Measurements from ENCODE around the gene LENG8. TPM values are rescaled to one million over a fixed set of nuclear protein-coding genes. Genes with fewer than 3 reads are reported as not detected.

Gene LENG8
- total RNA-seq, 1 experiment from 2014 or later = 14.4 TPM

DNA sequence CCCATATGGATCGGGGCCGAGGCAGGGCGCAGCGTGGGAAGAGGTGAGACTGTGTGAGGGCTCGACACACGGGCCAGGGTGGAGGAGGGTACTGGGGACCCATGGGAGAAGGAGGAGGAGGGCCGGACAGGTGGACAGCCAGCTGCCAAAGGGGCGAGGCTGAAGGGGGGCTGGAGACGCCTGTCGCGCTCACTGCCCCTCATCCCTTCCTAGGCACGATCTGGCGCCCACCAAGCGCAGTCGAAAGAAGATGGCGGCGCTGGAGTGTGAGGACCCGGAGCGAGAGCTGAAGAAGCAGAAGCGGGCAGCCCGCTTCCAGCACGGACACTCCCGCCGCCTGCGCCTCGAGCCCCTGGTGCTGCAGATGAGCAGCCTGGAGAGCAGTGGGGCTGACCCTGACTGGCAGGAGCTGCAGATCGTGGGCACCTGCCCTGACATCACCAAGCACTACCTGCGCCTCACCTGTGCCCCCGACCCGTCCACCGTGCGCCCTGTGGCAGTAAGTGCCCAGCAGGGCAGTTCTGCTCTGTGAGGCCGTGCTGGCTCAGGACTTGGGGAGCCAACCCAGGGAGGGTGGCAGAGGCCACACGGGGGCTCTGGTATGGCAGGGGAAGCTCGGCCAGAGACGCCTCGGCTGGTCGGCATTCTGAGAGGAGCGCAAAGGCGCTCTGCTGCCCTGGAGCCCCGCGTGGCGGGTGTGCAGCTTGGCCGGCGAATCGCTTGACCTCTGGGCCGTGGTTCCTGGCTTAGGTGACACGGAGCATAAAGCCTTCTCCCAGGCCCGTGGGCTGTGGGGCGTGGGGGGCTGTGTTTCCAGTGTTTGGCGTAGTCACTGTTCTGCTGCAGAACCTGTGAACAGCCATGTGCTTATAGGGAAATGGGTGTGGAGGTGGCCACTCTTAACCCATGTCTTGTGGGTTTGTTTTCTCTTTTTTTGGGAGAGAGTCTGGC is 7.7 kb downstream of the LENG8 start:
- no peaks in the 10 kb centered on the region for H3K9me3 ChIP-seq (replicated peaks)
- H3K4me3 ChIP-seq = no peak overlapping the region
- H3K36me3 ChIP-seq = peaks cover 94% of the 10 kb centered on the region
- H3K27me3 ChIP-seq (replicated peaks) = no peaks in the 10 kb centered on the region
- no peak for DNase-seq (ENCODE audit: low read depth in 1 of 2, low spot score in 2 of 2)
- H3K27ac ChIP-seq = no peak overlapping the region
- peaks cover 2% of the 10 kb centered on the region for H3K4me1 ChIP-seq (replicated peaks)

DNA sequence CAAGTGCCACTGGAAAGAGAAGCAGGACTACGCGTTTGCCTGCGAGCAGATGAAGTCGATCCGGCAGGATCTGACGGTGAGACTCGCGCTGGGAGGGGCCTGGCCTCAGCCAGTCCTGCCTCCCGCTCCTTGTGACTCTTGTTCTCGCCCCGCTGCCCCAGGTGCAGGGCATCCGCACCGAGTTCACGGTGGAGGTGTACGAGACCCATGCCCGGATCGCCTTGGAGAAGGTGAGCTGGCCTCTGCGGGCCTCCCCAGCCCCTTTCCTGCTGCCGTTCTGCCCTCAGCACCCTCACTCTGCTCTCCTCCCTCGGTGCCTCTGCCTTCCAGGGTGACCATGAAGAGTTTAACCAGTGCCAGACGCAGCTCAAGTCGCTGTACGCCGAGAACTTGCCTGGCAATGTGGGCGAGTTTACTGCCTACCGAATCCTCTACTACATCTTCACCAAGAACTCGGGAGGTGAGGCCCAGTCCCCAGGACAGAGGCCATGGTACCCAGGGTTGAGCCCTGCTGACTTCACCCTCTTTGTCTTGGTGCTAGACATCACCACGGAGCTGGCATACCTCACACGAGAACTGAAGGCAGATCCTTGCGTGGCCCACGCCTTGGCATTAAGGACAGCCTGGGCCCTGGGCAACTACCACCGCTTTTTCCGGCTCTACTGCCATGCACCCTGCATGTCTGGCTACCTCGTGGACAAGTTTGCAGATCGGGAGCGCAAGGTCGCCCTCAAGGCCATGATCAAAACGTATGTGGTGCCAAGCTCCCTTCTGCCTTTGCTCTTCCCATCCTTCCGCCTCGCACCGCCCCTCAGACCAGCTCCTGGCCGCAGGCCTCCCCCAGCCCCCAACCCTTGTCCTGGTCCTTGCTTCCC is 9.0 kb downstream of the LENG8 start:
- H3K4me1 ChIP-seq (replicated peaks) = peaks cover 14% of the 10 kb centered on the region
- no peak for DNase-seq (ENCODE audit: low read depth in 1 of 2, low spot score in 2 of 2)
- no peak overlapping the region for H3K4me3 ChIP-seq
- H3K9me3 ChIP-seq (replicated peaks) = no peaks in the 10 kb centered on the region
- H3K27ac ChIP-seq = no peak overlapping the region
- H3K36me3 ChIP-seq = peaks cover 94% of the 10 kb centered on the region
- H3K27me3 ChIP-seq (replicated peaks) = no peaks in the 10 kb centered on the region

DNA sequence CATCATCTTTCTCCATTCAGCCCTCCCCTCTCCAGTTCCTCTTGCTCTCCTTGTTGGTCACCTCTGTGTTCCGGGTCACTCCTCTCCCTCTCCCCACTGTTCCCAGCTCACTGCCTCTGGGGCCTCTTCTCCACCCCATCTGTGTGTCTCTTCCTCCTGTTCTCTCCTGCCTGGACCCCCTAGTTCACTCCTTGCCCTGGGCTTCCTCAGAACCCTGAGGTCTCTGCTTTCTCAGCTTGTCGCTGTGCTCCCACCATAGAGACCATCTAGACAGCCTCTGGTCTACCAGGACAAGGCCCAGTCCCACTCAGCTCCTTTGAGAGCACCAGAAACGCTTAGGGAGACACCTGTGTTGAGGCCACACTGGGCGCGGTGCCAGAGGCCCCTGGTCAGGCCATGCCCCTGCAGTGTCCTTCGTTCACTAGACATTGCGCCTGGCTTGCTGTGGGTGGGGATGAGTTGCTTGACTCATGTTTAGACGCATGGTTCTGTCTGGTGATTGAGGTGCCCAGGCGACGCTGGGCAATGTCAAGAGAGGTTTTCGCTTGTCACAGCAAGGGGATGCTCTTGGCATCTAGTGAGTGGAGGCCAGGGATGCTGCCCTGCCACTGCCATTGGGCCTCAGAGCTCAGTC is 9.8 kb downstream of the LENG8 start:
- no peak overlapping the region for H3K27ac ChIP-seq
- H3K27me3 ChIP-seq (replicated peaks) = no peaks in the 10 kb centered on the region
- 0 out of 2 replicates have a peak, but pooled peaks cover 3% of the 10 kb centered on the region for H3K9me3 ChIP-seq (replicated peaks)
- DNase-seq (ENCODE audit: low read depth in 1 of 2, low spot score in 2 of 2) = no peak
- H3K36me3 ChIP-seq = peaks cover 92% of the 10 kb centered on the region
- H3K4me3 ChIP-seq = no peak overlapping the region
- H3K4me1 ChIP-seq (replicated peaks) = peaks cover 21% of the 10 kb centered on the region

- peaks cover 84% of the 10 kb centered on the region for H3K36me3 ChIP-seq
- H3K27me3 ChIP-seq (replicated peaks) = no peaks in the 10 kb centered on the region
- no peak for DNase-seq (ENCODE audit: low read depth in 1 of 2, low spot score in 2 of 2)
- no peak overlapping the region for H3K27ac ChIP-seq
- H3K9me3 ChIP-seq (replicated peaks) = 0 out of 2 replicates have a peak, but pooled peaks cover 5% of the 10 kb centered on the region
- H3K4me1 ChIP-seq (replicated peaks) = peaks cover 29% of the 10 kb centered on the region
- H3K4me3 ChIP-seq = no peak overlapping the region
These were observed 10.6 kb downstream of the LENG8 start for GRCh38 chr19:54459282-54460229.

DNA sequence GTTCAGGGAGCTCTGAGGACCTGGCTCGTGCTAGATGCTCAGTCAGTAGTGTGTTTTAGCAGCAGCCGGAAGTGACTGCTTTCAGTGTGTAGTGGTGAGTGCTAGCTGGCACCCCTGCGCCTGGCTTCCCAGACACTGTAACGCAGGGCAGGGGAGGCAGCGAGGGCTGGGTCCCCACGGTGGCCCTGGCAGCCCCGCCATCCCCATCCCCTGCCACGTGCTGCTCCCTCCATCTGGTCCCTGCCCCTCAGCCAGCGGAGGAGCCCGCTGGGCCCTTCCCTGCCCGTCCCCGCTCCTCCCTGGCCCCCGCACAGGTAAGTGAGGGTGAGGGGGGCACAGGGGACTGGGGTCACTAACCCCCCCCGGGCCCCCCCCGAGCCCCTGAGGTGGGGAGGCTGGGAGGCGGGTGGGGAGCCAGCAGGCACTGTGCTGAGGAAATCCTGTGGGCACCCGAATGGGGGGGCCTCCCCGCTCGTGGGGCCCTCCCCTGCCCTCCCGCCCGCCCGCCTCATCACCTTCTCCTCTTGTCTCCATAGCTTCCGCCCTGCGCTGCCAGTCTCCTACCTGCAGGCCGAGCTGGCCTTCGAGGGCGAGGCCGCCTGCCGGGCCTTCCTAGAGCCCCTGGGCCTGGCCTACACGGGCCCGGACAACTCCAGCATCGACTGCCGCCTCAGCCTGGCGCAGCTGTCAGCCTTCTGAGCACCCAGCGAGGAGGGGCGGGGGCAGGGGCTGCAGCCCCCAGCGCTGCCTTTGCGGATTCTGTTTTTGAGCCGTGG is 11.4 kb downstream of the LENG8 start:
- peaks cover 75% of the 10 kb centered on the region for H3K36me3 ChIP-seq
- no peak overlapping the region for H3K27ac ChIP-seq
- H3K4me1 ChIP-seq (replicated peaks) = peaks cover 33% of the 10 kb centered on the region
- no peak for DNase-seq (ENCODE audit: low read depth in 1 of 2, low spot score in 2 of 2)
- no peaks in the 10 kb centered on the region for H3K27me3 ChIP-seq (replicated peaks)
- no peak overlapping the region for H3K4me3 ChIP-seq
- H3K9me3 ChIP-seq (replicated peaks) = 0 out of 2 replicates have a peak, but pooled peaks cover 5% of the 10 kb centered on the region

GRCh38 chr19:54461210-54461609 is 12.2 kb downstream of the LENG8 start:
- 0 out of 2 replicates have a peak, but pooled peaks cover 5% of the 10 kb centered on the region for H3K9me3 ChIP-seq (replicated peaks)
- H3K27me3 ChIP-seq (replicated peaks) = no peaks in the 10 kb centered on the region
- H3K4me3 ChIP-seq = no peak overlapping the region
- peaks cover 67% of the 10 kb centered on the region for H3K36me3 ChIP-seq
- H3K4me1 ChIP-seq (replicated peaks) = peaks cover 33% of the 10 kb centered on the region
- DNase-seq (ENCODE audit: low read depth in 1 of 2, low spot score in 2 of 2) = no peak
- no peak overlapping the region for H3K27ac ChIP-seq

DNA sequence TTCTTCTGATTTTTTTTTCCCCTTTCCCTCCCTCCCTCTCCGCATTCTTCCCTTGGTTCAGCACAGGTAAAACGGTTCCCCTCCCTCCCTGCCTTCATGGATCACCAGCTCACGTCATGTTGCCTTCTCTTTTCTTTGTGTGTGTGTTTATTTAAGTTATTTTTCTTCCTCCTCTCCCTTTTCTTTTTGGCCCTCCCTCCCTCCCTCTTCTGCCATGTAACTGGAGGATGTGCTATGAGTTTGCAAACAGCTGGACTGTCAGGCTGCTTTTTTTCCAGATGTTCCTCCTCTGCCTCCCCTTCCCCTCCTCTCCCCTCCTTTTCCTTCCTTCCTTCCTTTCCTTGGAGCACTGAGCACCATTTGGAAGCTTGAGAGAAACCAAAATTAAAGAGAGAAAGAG is 12.6 kb downstream of the LENG8 start:
- H3K27me3 ChIP-seq (replicated peaks) = no peaks in the 10 kb centered on the region

DNA sequence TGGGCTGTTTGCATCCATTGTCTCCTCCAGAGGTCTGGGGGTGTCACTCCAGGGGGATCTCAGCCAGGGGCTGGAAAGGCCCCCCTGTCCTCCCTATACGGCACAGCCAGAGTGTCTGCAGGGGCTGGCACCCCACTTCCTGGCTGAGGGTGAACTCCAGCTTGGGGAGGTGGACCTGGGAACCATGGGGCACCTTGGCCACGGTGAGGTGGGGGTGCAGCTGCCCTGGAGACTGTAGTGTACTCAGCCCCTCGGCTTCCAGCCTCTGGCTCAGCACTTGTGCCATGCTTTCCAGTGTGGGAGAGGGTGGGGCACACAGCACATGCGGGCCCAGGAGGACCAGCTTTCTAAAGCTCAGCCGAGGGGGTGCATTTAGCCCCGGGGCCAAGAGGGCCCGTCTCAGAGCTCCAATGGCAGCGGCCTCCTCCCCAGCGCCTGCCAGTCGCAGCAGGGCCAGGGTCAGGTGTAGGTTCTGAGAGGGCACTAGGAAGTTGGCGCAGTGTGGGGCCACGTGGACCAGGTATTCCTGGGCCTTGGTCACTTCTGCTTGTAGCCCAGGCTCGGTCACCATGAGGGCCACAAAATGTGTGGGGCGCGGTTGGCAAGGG is 13.2 kb downstream of the LENG8 start:
- Histone ChIP-seq H3K36me3 (peaks cover 58% of the 10 kb centered on the region), H3K27me3 (replicated peaks) (no peaks in the 10 kb centered on the region), H3K4me3 (peak overlapping the region; percentile 53), H3K9me3 (replicated peaks) (0 out of 2 replicates have a peak, but pooled peaks cover 5% of the 10 kb centered on the region), H3K27ac (peak overlapping the region; percentile 86; the same call in 1 of the 2 replicates), H3K4me1 (replicated peaks) (peaks cover 33% of the 10 kb centered on the region)
- DNase-seq (ENCODE audit: low read depth in 1 of 2, low spot score in 2 of 2) = no peak

More for the DNA sequence above, 12.6 kb downstream of the LENG8 start:
- H3K36me3 ChIP-seq = peaks cover 63% of the 10 kb centered on the region
- H3K4me1 ChIP-seq (replicated peaks) = peaks cover 33% of the 10 kb centered on the region
- no peak for DNase-seq (ENCODE audit: low read depth in 1 of 2, low spot score in 2 of 2)
- 0 out of 2 replicates have a peak, but pooled peaks cover 5% of the 10 kb centered on the region for H3K9me3 ChIP-seq (replicated peaks)
- H3K4me3 ChIP-seq = no peak overlapping the region
- H3K27ac ChIP-seq = no peak overlapping the region

DNA sequence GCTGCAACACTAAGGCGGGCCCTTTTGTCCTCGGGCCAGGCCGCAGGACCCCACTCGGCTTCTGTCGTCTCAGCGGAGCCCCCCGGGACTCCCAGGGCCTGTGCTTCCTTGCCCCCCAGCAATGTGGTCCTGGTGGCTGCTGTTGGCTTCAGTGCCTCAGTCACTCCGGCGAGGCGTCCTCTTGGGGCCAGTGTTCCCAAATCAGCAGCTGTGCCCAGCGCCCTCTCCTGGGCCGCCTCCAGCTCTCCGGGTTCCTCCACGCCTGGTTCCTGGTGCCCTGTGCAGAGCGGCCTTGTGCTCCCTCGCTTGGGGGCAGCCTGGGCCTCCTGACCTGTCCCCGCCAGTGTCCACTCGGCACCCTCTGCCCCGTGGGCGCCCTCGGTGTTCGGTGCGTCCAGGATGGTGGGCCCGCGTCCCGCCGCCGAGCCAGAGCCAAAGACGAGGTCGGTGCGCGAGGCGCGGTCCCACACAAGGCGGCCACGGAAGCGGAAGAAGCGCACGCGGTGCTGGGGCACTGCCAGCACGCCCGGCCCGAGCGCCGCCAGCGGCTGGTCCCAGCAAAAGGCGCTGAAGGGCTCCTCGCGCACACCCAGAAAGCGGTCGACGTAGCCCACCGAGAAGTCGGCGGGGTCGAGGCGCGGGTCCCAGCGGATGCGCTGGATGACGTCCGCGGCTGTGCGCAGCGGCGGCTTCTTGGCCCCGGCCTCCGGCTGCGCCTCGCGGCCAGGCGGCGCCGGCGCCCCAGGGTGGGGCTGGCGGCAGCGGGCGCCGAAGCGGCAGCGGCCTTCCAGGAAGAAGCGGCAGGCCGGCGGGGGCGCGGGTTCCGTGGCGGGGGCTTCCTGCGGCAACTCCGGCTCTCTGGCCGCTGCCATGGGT is 13.9 kb downstream of the LENG8 start:
- H3K4me1 ChIP-seq (replicated peaks) = peaks cover 33% of the 10 kb centered on the region
- peak overlapping the region; percentile 86 for H3K27ac ChIP-seq
- peak overlapping the region; percentile 53 for H3K4me3 ChIP-seq
- H3K9me3 ChIP-seq (replicated peaks) = 0 out of 2 replicates have a peak, but pooled peaks cover 5% of the 10 kb centered on the region
- peaks cover 50% of the 10 kb centered on the region for H3K36me3 ChIP-seq
- no peaks in the 10 kb centered on the region for H3K27me3 ChIP-seq (replicated peaks)
- peak in 1 of 2 experiments; percentile 78 for DNase-seq (ENCODE audit: low read depth in 1 of 2, low spot score in 2 of 2)

DNA sequence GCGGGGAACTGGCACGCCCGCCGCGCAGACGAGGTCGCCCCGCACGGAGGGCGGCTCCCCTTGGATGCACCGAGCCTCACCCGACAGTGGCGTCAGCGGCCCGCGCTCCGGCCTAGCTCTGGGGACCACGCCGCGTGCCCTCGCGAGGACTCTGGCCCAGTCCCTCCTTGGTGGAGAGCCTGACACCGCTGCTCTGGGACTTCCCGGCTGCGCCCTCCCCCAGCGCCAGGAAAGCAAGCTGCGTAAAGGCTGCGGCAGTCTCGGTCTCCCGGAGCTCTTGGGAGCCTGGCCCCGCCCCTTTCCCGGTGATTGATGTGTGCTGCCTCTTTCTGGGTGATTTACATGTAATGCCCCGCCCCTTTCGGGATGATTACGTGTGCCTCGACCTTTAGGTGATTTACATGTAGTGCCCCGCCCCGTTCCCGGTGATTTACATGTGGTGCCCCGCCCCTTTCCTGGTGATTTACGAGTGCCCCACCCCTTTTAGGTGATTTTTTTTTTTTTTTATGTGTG is 14.6 kb downstream of the LENG8 start, which contains the start of gene LENG9:
Gene LENG9, minus strand, starts transcription at position 248 of the 513 bp plus-strand sequence. CDS start 252 bp downstream, outside the sequence.
- peak within 1 kb of the TSS; percentile 53 for H3K4me3 ChIP-seq
- DNase-seq (ENCODE audit: low read depth in 1 of 2, low spot score in 2 of 2) = peak; percentile 96 to 98
- H3K27me3 ChIP-seq (replicated peaks) = no peaks in the 10 kb centered on the region
- peaks cover 43% of the 10 kb centered on the region for H3K36me3 ChIP-seq
- H3K4me1 ChIP-seq (replicated peaks) = peaks cover 33% of the 10 kb centered on the region
- H3K27ac ChIP-seq = peak within 1 kb of the TSS; percentile 86
- H3K9me3 ChIP-seq (replicated peaks) = 0 out of 2 replicates have a peak, but pooled peaks cover 5% of the 10 kb centered on the region
